Ovary (tissue), 9 donors: ENCODE results near the gene FBXL22. TPM values are rescaled to one million over a fixed set of nuclear protein-coding genes. Genes with fewer than 3 reads are reported as not detected.

Source experiments
- DNase-seq, 5 donors: peaks; one replicate each; pipeline ENCODE4 v3.0.0-alpha.2; 2019 to 2020
- H3K27ac ChIP-seq, 2 donors: fragments of 200-600 bp; one replicate each; pipeline versions ENCODE4 v1.5.1 to v1.8.0; 2019 to 2022
- H3K27me3 ChIP-seq: fragments of 200-600 bp; one replicate; pipeline ENCODE4 v1.8.0; 2022
- H3K36me3 ChIP-seq: fragments of 200-600 bp; sonication (generic); one replicate; pipeline ENCODE4 v1.5.1; 2019
- H3K4me1 ChIP-seq: one replicate; pipeline ENCODE4 v1.8.1; 2013; ENCODE audit warnings: mild to moderate bottlenecking, moderate library complexity; ENCODE audit not compliant: insufficient read depth
- H3K4me3 ChIP-seq: fragments of 200-600 bp; sonication (generic); one replicate; pipeline ENCODE4 v1.5.1; 2017
- H3K9me3 ChIP-seq, 2 donors: fragments of 200-600 bp in 1 of 2; sonication (generic) in 1 of 2; one replicate each; pipeline versions ENCODE4 v1.5.1 to v1.8.1; 2013 to 2019; ENCODE audit warnings: mild to moderate bottlenecking in 1 of 2, moderate library complexity in 1 of 2
- CTCF ChIP-seq, 3 donors: fragments of 450-650 bp in 2 of 3; fragments of 200-600 bp in 1 of 3; IDR thresholded peaks; one replicate each; pipeline versions ENCODE4 v1.5.1 to v1.8.0; 2016 to 2022; ENCODE audit warnings: antibody characterized with exemption in 3 of 3, mild to moderate bottlenecking in 1 of 3
- EP300 ChIP-seq: sonication (generic); formaldehyde crosslinking; IDR thresholded peaks from one replicate; pipeline ENCODE4 v1.6.1; 2017; ENCODE audit warnings: antibody characterized with exemption
- POLR2A ChIP-seq: fragments of 450-650 bp; IDR thresholded peaks from one replicate; pipeline ENCODE4 v1.6.1; 2017; ENCODE audit warnings: antibody characterized with exemption, mild to moderate bottlenecking, moderate library complexity
- WGBS, 3 donors: extraction: QIAGEN DNeasy Blood & Tissue Kit in 1 of 3; methylation state at CpG; one replicate each; pipeline versions ENCODE4 v1.1.5 to v1.1.7; 2013 to 2017; 5-methylcytosine and 5-hydroxymethylcytosine counted together
- intact Hi-C, 4 donors: fragments of 100-400 bp; cut with DNase I; formaldehyde crosslinking; loops; one replicate each; pipeline versions ENCODE4 v1.11.0 to v1.15.1; 2022 to 2023
- polyA plus RNA-seq, 2 donors: library from polyadenylated mRNA; stranded (reverse); fragments of 200-250 nt in 1 of 2; fragments of 350-450 nt in 1 of 2; fragmentation: Illumina TruSeq in 1 of 2; extraction: RNeasy Lipid Tissue Mini Kit (QIAGEN cat#74804) in 1 of 2; gene quantifications; one replicate each; pipeline ENCODE4 v1.2.3, GENCODE V29; 2013 to 2014
- total RNA-seq, 7 donors: library from RNA; depleted of rRNA in 2 of 7; stranded (reverse); fragments of >200 nt in 2 of 7; fragmentation: NEBNext Ultra II Directional in 3 of 7; extraction: Animal tissue kit (Norgen Biotek cat#: 25700) in 3 of 7; gene quantifications; one replicate each; pipeline versions ENCODE4 v1.1.0 to v1.2.4, GENCODE V29; 2016 to 2023
- donor health status: DM: no; HTN: no; CAD: no; lungs with moderate emphysema.
- donor health status: DM: no; HTN: no; CAD: no.
- donor health status: Bipolar disorder and iron deficiency.
- donor health status: DM: yes; HTN: yes; CAD: no.
- donor health status: DM: no; HTN: no; CAD: no.
- donor health status: DM: yes; HTN: yes; CAD: no.

The FBXL22 gene
- total and polyA plus RNA-seq, 9 donors: 0.48 to 27.5 (median 5.3) TPM

- intact Hi-C loops: loop anchor here in 2 of 4 donors (10.0 kb wide), 2 partner anchors 100 to 110 kb away; partner anchors contain the start of gene USP3 (in 1 of the 2)
- Histone ChIP-seq H3K27ac (no peak overlapping the region), H3K36me3 (no peaks in the 10 kb centered on the region)
Measured at GRCh38 chr15:63605036-63605435, 7.8 kb downstream of the FBXL22 start.

GRCh38 chr15:63605816-63606215 lies 8.6 kb downstream of the FBXL22 start:
- WGBS, 3 donors: 65 to 80% (median 70%) methylated on average over 7 of the region's 7 CpGs
- Histone ChIP-seq H3K27ac (no peak overlapping the region), H3K9me3 (no peaks in the 10 kb centered on the region), H3K27me3 (no peaks in the 10 kb centered on the region), H3K36me3 (no peaks in the 10 kb centered on the region), H3K4me3 (no peak overlapping the region), H3K4me1 (peaks cover 9% of the 10 kb centered on the region)
- TF ChIP-seq EP300 (no peak), CTCF (IDR thresholded peaks at IDR 0.05) (peak in 1 of 3 donors; percentile 7), POLR2A (no peak)
- intact Hi-C loops: loop anchor here in 2 of 4 donors (10.0 kb wide), 2 partner anchors 101 to 111 kb away; partner anchors contain the start of gene USP3 (in 1 of the 2)
- DNase-seq: no peak

More at GRCh38 chr15:63605036-63605435, 7.8 kb downstream of the FBXL22 start:
- Histone ChIP-seq H3K4me3 (no peak overlapping the region), H3K9me3 (no peaks in the 10 kb centered on the region), H3K4me1 (peaks cover 5% of the 10 kb centered on the region), H3K27me3 (no peaks in the 10 kb centered on the region)
- TF ChIP-seq CTCF (IDR thresholded peaks at IDR 0.05) (no peak), EP300 (no peak), POLR2A (no peak)
- DNase-seq: no peak
- WGBS, 3 donors: 75 to 92% (median 87%) methylated on average over 3 of the region's 3 CpGs

- H3K36me3 ChIP-seq: no peaks in the 10 kb centered on the region
- H3K9me3 ChIP-seq: no peaks in the 10 kb centered on the region
- 46 to 53% (median 52%) methylated on average over 2 of the region's 2 CpGs for WGBS, 3 donors
- H3K4me1 ChIP-seq: peaks cover 9% of the 10 kb centered on the region
- H3K27ac ChIP-seq: no peak overlapping the region
- intact Hi-C loops: loop anchor here in 2 of 4 donors (10.0 kb wide), 2 partner anchors 102 to 112 kb away; partner anchors contain the start of gene USP3 (in 1 of the 2)
- H3K4me3 ChIP-seq: no peak overlapping the region
- DNase-seq: no peak
- no peaks in the 10 kb centered on the region for H3K27me3 ChIP-seq
- TF ChIP-seq POLR2A: no peak
- no peak for TF ChIP-seq EP300
- no peak for TF ChIP-seq CTCF (IDR thresholded peaks at IDR 0.05)
Measured at GRCh38 chr15:63606308-63606707, 9.1 kb downstream of the FBXL22 start.

- Histone ChIP-seq H3K36me3 (no peaks in the 10 kb centered on the region), H3K27me3 (no peaks in the 10 kb centered on the region), H3K9me3 (no peaks in the 10 kb centered on the region), H3K4me3 (no peak overlapping the region), H3K4me1 (peaks cover 4% of the 10 kb centered on the region), H3K27ac (no peak overlapping the region)
- WGBS, 3 donors: 89 to 91% (median 91%) methylated on average over 15 of the region's 15 CpGs
- intact Hi-C loops: loop anchor here in 3 of 4 donors (1.0 to 10.0 kb wide), 3 partner anchors 34 to 114 kb away; partner anchors contain the start of gene USP3 (in 1 of the 3)
- TF ChIP-seq EP300: no peak
- no peak for TF ChIP-seq POLR2A
- no peak for TF ChIP-seq CTCF (IDR thresholded peaks at IDR 0.05)
- no peak for DNase-seq
Measured at GRCh38 chr15:63608989-63609388, 11.8 kb downstream of the FBXL22 start.
